ENCODE results near the gene KRT72. TPM values are rescaled to one million over a fixed set of nuclear protein-coding genes. Genes with fewer than 3 reads are reported as not detected.

The KRT72 gene
- total RNA-seq, 3 donors from 2014 or later, result not detected

DNA sequence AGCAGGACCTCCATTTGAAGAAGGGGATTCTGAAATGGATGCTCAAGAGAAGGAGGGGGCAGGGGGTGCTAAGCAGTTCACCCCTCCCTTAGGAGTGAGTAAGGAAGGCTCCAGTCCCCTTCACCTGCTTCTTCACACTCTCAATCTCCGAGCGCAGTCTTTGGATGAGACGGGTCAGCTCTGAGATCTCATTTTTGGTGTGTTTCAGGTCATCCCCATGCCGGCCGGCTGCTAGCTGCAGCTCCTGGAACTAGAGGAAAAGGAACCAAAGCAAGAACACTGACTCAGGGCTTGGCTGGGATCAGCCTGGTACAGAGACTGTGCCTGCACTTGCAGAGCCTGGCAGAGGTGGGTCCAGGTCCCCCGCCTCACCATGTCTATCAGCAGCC is 9.8 kb upstream of the KRT72 start:
- Histone ChIP-seq H3K36me3 (ENCODE audit: low read depth) (no peaks in the 10 kb centered on the region), H3K9me3 (no peaks in the 10 kb centered on the region), H3K4me1 (ENCODE audit: low read depth) (no peaks in the 10 kb centered on the region), H3K4me3 (no peak overlapping the region)
- intact Hi-C loops (cut with DNase I, micrococcal nuclease), result no loop called here
- TF ChIP-seq, protein P1, sequence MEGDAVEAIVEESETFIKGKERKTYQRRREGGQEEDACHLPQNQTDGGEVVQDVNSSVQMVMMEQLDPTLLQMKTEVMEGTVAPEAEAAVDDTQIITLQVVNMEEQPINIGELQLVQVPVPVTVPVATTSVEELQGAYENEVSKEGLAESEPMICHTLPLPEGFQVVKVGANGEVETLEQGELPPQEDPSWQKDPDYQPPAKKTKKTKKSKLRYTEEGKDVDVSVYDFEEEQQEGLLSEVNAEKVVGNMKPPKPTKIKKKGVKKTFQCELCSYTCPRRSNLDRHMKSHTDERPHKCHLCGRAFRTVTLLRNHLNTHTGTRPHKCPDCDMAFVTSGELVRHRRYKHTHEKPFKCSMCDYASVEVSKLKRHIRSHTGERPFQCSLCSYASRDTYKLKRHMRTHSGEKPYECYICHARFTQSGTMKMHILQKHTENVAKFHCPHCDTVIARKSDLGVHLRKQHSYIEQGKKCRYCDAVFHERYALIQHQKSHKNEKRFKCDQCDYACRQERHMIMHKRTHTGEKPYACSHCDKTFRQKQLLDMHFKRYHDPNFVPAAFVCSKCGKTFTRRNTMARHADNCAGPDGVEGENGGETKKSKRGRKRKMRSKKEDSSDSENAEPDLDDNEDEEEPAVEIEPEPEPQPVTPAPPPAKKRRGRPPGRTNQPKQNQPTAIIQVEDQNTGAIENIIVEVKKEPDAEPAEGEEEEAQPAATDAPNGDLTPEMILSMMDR (IDR thresholded peaks at IDR 0.05), result no peak
- ATAC-seq, result no peak
- no peak for DNase-seq

GRCh38 chr12:52608826-52609630 is 7.8 kb upstream of the KRT72 start:
- Histone ChIP-seq H3K9me3 (no peaks in the 10 kb centered on the region), H3K4me1 (ENCODE audit: low read depth) (no peaks in the 10 kb centered on the region), H3K4me3 (no peak overlapping the region), H3K36me3 (ENCODE audit: low read depth) (no peaks in the 10 kb centered on the region)
- ATAC-seq (no peak), DNase-seq (no peak)
- TF ChIP-seq, protein P1 (IDR thresholded peaks at IDR 0.05), result no peak
- intact Hi-C loops (cut with DNase I, micrococcal nuclease), result no loop called here

GRCh38 chr12:52608161-52608560 is 6.9 kb upstream of the KRT72 start:
- H3K9me3 ChIP-seq, result no peaks in the 10 kb centered on the region
- TF ChIP-seq, protein P1 (IDR thresholded peaks at IDR 0.05), result no peak
- DNase-seq (no peak), ATAC-seq (no peak)
- no peaks in the 10 kb centered on the region for H3K4me1 ChIP-seq (ENCODE audit: low read depth)
- intact Hi-C loops (cut with DNase I, micrococcal nuclease), result no loop called here
- no peaks in the 10 kb centered on the region for H3K36me3 ChIP-seq (ENCODE audit: low read depth)
- no peak overlapping the region for H3K4me3 ChIP-seq

DNA sequence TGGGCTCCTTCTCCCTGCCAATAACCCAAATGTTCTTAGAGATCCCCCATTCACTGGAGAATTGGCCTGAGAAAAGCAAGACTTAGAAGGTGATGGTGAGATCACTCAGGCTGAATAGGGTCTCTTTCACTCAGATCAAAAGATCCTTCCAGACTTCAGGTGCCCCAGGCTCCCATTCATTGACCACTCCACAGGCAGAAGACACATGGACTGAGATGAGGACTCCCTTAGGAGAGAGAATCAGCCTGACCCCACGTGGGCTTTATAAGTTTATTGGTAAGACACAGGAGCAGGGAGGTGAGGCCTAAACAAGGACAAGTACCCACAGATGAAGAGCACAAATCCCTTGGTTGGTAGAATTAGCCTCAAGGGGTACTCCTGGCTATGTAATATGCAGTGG is 6.1 kb upstream of the KRT72 start:
- Histone ChIP-seq H3K36me3 (ENCODE audit: low read depth) (no peaks in the 10 kb centered on the region), H3K9me3 (no peaks in the 10 kb centered on the region), H3K4me1 (ENCODE audit: low read depth) (no peaks in the 10 kb centered on the region), H3K4me3 (no peak overlapping the region)
- TF ChIP-seq, protein P1 (IDR thresholded peaks at IDR 0.05), result no peak
- ATAC-seq, result no peak
- no peak for DNase-seq
- intact Hi-C loops (cut with DNase I, micrococcal nuclease), result no loop called here

DNA sequence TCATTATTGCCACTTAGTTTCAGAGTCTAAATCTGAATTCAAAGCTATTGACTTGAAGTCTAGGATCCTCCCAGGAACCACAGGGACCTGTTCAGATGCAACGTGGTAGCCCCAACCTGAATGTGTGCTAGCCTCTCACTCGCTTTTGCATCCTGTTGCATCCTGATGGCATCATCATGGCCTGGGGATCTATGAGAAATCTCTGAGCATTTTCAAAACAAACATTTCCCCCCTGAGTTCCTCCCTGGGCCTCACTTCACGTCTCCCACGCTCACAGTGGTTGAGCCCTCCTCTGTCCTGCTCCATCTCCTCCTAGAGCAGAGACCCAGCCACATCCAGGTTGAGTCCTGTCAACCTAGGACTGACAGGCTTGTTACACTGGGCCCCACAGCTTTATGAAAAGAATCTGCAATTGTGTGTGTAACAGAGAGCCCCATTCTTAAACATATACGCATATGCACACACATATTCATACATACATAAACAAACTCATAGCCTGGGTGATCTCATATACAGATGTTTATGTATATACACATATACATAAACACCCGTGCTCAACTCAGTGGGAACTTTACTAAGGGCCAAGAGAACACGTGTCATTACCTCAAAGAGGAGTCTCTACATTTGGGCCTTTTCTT is 5.4 kb upstream of the KRT72 start:
- no peak for DNase-seq

More for the DNA sequence above, 5.4 kb upstream of the KRT72 start:
- TF ChIP-seq, protein P1 (IDR thresholded peaks at IDR 0.05), result no peak
- no peak overlapping the region for H3K4me3 ChIP-seq
- no peaks in the 10 kb centered on the region for H3K4me1 ChIP-seq (ENCODE audit: low read depth)
- H3K36me3 ChIP-seq (ENCODE audit: low read depth), result no peaks in the 10 kb centered on the region
- no peaks in the 10 kb centered on the region for H3K9me3 ChIP-seq
- intact Hi-C loops (cut with DNase I, micrococcal nuclease), result no loop called here
- ATAC-seq, result no peak

Measured in mucosa of descending colon (tissue), 3 donors.